ENCODE results near the gene HDDC3.
A peak's percentile ranks its signal among the peaks of the same experiment; 100 is the strongest.

The HDDC3 gene

GRCh38 chr15:90952901-90953677 lies 20.7 kb upstream of the HDDC3 start:
- DNase-seq: no peak

- no peak for DNase-seq
Measured at GRCh38 chr15:90950676-90951075, 18.3 kb upstream of the HDDC3 start.

- no peak for DNase-seq
Measured at GRCh38 chr15:90949979-90950675, 17.8 kb upstream of the HDDC3 start.

- DNase-seq: no peak
Measured at GRCh38 chr15:90948506-90948905, 16.2 kb upstream of the HDDC3 start.

GRCh38 chr15:90947577-90948357 lies 15.4 kb upstream of the HDDC3 start:
- no peak for DNase-seq

GRCh38 chr15:90946941-90947576 lies 14.7 kb upstream of the HDDC3 start:
- no peak for DNase-seq

- no peak for DNase-seq
Measured at GRCh38 chr15:90946538-90946937, 14.2 kb upstream of the HDDC3 start.

- no peak for DNase-seq
Measured at GRCh38 chr15:90945091-90945490, 12.7 kb upstream of the HDDC3 start.

GRCh38 chr15:90942354-90943120 lies 10.2 kb upstream of the HDDC3 start:
- no peak for DNase-seq

GRCh38 chr15:90941038-90941437 lies 8.7 kb upstream of the HDDC3 start:
- DNase-seq: no peak

- no peak for DNase-seq
Measured at GRCh38 chr15:90939756-90940155, 7.4 kb upstream of the HDDC3 start.

- DNase-seq: no peak
Measured at GRCh38 chr15:90938261-90938660, 5.9 kb upstream of the HDDC3 start.

- no peak for DNase-seq
Measured at GRCh38 chr15:90936823-90937222, 4.5 kb upstream of the HDDC3 start.

GRCh38 chr15:90934949-90935751 lies 2.8 kb upstream of the HDDC3 start, which contains the start of gene UNC45A:
Gene UNC45A (plus strand): TSS chr15:90935285. CDS start chr15:90935325, 40 bp downstream.
- peak; percentile 92 for DNase-seq

- DNase-seq: peak; percentile 87
Measured at GRCh38 chr15:90934256-90934948, 2.1 kb upstream of the HDDC3 start.

GRCh38 chr15:90933301-90933700 lies 952 bp upstream of the HDDC3 start:
- DNase-seq: no peak

GRCh38 chr15:90932660-90932991 lies 277 bp upstream of the HDDC3 start:
- DNase-seq: no peak

GRCh38 chr15:90931575-90931827 lies 848 bp downstream of the HDDC3 start:
- DNase-seq: no peak

- DNase-seq: no peak
Measured at GRCh38 chr15:90930861-90931574, 1.3 kb downstream of the HDDC3 start.

GRCh38 chr15:90929246-90930019 lies 2.9 kb downstream of the HDDC3 start:
- no peak for DNase-seq
